HFFc6 (cell line): Measurements from ENCODE around the gene CMIP. TPM values are rescaled to one million over a fixed set of nuclear protein-coding genes. Genes with fewer than 3 reads are reported as not detected.

ENCODE experiments used
- DNase-seq: peaks from one replicate; pipeline ENCODE4 v3.0.0-alpha.2; 2018
- H3K27ac Mint-ChIP-seq: 2 replicates; pipeline ENCODE4 v1.8.0; 2020; ENCODE audit warnings: mild to moderate bottlenecking, mixed read lengths
- H3K27me3 Mint-ChIP-seq: 2 replicates; pipeline ENCODE4 v1.8.0; 2021; ENCODE audit warnings: mild to moderate bottlenecking, moderate library complexity, mixed read lengths; ENCODE audit not compliant: insufficient read depth
- H3K36me3 Mint-ChIP-seq: 2 replicates; pipeline ENCODE4 v1.8.0; 2021; ENCODE audit warnings: low read depth, mixed read lengths
- H3K4me1 Mint-ChIP-seq: 2 replicates; pipeline ENCODE4 v1.8.0; 2020; ENCODE audit warnings: low read depth, mixed read lengths
- H3K4me3 Mint-ChIP-seq: 2 replicates; pipeline ENCODE4 v1.8.0; 2020; ENCODE audit warnings: mild to moderate bottlenecking, moderate library complexity, mixed read lengths
- H3K9me3 Mint-ChIP-seq: 2 replicates; pipeline ENCODE4 v1.8.0; 2020; ENCODE audit warnings: mild to moderate bottlenecking, mixed read lengths
- CTCF ChIP-seq: fragments of 200-600 bp; sonication (generic); IDR thresholded peaks from 2 replicates; pipeline ENCODE4 v1.5.0; 2021; ENCODE audit warnings: antibody characterized with exemption, mild to moderate bottlenecking
- total RNA-seq, 6 experiments: library from RNA; stranded (reverse); fragmentation: NEBNext Ultra II Directional; extraction: Animal tissue kit (Norgen Biotek cat#: 25700); gene quantifications; 2 replicates in 1 of 6; 3 replicates in 5 of 6; pipeline ENCODE4 v1.2.3, GENCODE V29; 2021

The CMIP gene
- total RNA-seq, 6 experiments from 2014 or later, result 35.9 to 48.0 (median 43.5) TPM

- Mint-ChIP-seq H3K27me3 (peaks cover 2% of the 10 kb centered on the region; the same call in 1 of the 2 replicates), H3K4me1 (peaks cover 36% of the 10 kb centered on the region), H3K36me3 (peaks cover 17% of the 10 kb centered on the region), H3K4me3 (no peak overlapping the region), H3K9me3 (no peaks in the 10 kb centered on the region), H3K27ac (no peak overlapping the region)
- DNase-seq, result no peak
- TF ChIP-seq CTCF, result no peak
Observed at GRCh38 chr16:81462683-81463082, 18.1 kb downstream of the CMIP start.

- no peak for DNase-seq
- no peak for TF ChIP-seq CTCF
- Mint-ChIP-seq H3K27ac (no peak overlapping the region), H3K4me3 (no peak overlapping the region), H3K4me1 (peaks cover 31% of the 10 kb centered on the region), H3K9me3 (no peaks in the 10 kb centered on the region), H3K27me3 (peaks cover 2% of the 10 kb centered on the region; the same call in 1 of the 2 replicates), H3K36me3 (peaks cover 14% of the 10 kb centered on the region)
Observed at GRCh38 chr16:81463296-81463890, 18.8 kb downstream of the CMIP start.

GRCh38 chr16:81464279-81464678, 19.7 kb downstream of the CMIP start:
- TF ChIP-seq CTCF, result no peak
- DNase-seq, result no peak
- H3K4me1 Mint-ChIP-seq, result peaks cover 33% of the 10 kb centered on the region
- peaks cover 2% of the 10 kb centered on the region; the same call in 1 of the 2 replicates for H3K27me3 Mint-ChIP-seq
- no peaks in the 10 kb centered on the region for H3K9me3 Mint-ChIP-seq
- H3K27ac Mint-ChIP-seq, result no peak overlapping the region
- peaks cover 7% of the 10 kb centered on the region; the same call in 1 of the 2 replicates for H3K36me3 Mint-ChIP-seq
- H3K4me3 Mint-ChIP-seq, result no peak overlapping the region

- TF ChIP-seq CTCF, result no peak
- Mint-ChIP-seq H3K4me1 (peaks cover 44% of the 10 kb centered on the region), H3K9me3 (no peaks in the 10 kb centered on the region), H3K36me3 (peaks cover 6% of the 10 kb centered on the region; the same call in 1 of the 2 replicates), H3K27me3 (peaks cover 2% of the 10 kb centered on the region; the same call in 1 of the 2 replicates), H3K4me3 (no peak overlapping the region), H3K27ac (no peak overlapping the region)
- DNase-seq, result no peak
Observed at GRCh38 chr16:81465375-81465943, 20.9 kb downstream of the CMIP start.

GRCh38 chr16:81466356-81466980, 21.9 kb downstream of the CMIP start:
- no peaks in the 10 kb centered on the region for H3K36me3 Mint-ChIP-seq
- DNase-seq, result no peak
- no peak overlapping the region for H3K4me3 Mint-ChIP-seq
- H3K9me3 Mint-ChIP-seq, result no peaks in the 10 kb centered on the region
- H3K27me3 Mint-ChIP-seq, result no peaks in the 10 kb centered on the region
- TF ChIP-seq CTCF, result no peak
- H3K27ac Mint-ChIP-seq, result no peak overlapping the region
- H3K4me1 Mint-ChIP-seq, result peaks cover 45% of the 10 kb centered on the region
